Activated B cell treated with CpG ODN at 0.5 μM for 24 hours (primary cell): ENCODE measurements around the gene KCNIP1. TPM values are rescaled to one million over a fixed set of nuclear protein-coding genes. Genes with fewer than 3 reads are reported as not detected.

Source experiments
- ATAC-seq: fragments of 200-7000 bp; cut with Tn5 transposase; one replicate; pipeline ENCODE4 v1.10.0; 2021; ENCODE audit warnings: low read depth, mild to moderate bottlenecking, moderate library complexity
- CTCF ChIA-PET: fragments of 350-600 bp; sonication (Branson Sonifier 250); formaldehyde crosslinking; loops from one replicate; lab custom pipeline; 2021; ENCODE audit warnings: antibody characterized with exemption; lab: Charles Lee
- POLR2A ChIA-PET: fragments of 350-600 bp; sonication (Branson Sonifier 250); formaldehyde crosslinking; loops from one replicate; lab custom pipeline; 2021; ENCODE audit warnings: antibody characterized with exemption; lab: Charles Lee
- DNase-seq: peaks from one replicate; pipeline ENCODE4 v3.0.0; 2022
- H3K27ac Mint-ChIP-seq: one replicate; pipeline ENCODE4 v1.8.0; 2020; ENCODE audit warnings: mixed read lengths
- H3K27me3 Mint-ChIP-seq: one replicate; pipeline ENCODE4 v1.8.0; 2021; ENCODE audit warnings: mixed read lengths
- H3K36me3 Mint-ChIP-seq: one replicate; pipeline ENCODE4 v1.8.0; 2021; ENCODE audit warnings: low read depth, mixed read lengths
- H3K4me1 Mint-ChIP-seq: one replicate; pipeline ENCODE4 v1.8.0; 2021; ENCODE audit warnings: mixed read lengths
- H3K4me3 Mint-ChIP-seq: one replicate; pipeline ENCODE4 v1.8.0; 2020; ENCODE audit warnings: mild to moderate bottlenecking, mixed read lengths
- H3K9me3 Mint-ChIP-seq: one replicate; pipeline ENCODE4 v1.8.0; 2020; ENCODE audit warnings: mixed read lengths
- intact Hi-C: fragments of 100-400 bp; cut with micrococcal nuclease; formaldehyde crosslinking; loops from one replicate; pipeline ENCODE4 v1.15.1; 2024
- total RNA-seq: library from RNA; stranded (reverse); gene quantifications from 2 replicates; pipeline ENCODE4 v1.2.3, GENCODE V29; 2022
- TF ChIP-seq, protein P1 (sequence below): fragments of 200-600 bp; IDR thresholded peaks from one replicate; pipeline ENCODE4 v1.8.0; 2022; ENCODE audit warnings: antibody characterized with exemption, mild to moderate bottlenecking

Gene KCNIP1
- total RNA-seq, 1 donor from 2014 or later: not detected

DNA sequence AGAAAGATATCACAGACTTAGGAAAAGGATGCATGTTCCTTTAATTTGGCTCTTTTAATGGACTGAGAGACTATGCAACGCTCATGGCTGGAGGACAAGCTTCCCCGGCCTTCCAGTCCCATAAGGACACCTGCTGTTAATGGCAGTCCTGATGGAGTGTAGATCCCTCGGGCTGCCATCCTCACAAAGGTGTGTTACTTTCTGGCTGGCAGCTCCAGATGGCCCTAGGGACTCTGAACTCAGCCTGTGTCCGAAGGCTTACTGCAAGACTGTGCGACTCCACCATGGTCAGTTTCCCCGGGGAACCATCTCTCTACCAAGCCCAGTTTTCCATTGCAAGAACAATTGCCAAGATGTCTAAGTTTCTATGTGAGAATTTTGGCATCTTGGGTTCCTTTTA lies 25.5 kb upstream of the KCNIP1 start:
- TF ChIP-seq, protein P1, sequence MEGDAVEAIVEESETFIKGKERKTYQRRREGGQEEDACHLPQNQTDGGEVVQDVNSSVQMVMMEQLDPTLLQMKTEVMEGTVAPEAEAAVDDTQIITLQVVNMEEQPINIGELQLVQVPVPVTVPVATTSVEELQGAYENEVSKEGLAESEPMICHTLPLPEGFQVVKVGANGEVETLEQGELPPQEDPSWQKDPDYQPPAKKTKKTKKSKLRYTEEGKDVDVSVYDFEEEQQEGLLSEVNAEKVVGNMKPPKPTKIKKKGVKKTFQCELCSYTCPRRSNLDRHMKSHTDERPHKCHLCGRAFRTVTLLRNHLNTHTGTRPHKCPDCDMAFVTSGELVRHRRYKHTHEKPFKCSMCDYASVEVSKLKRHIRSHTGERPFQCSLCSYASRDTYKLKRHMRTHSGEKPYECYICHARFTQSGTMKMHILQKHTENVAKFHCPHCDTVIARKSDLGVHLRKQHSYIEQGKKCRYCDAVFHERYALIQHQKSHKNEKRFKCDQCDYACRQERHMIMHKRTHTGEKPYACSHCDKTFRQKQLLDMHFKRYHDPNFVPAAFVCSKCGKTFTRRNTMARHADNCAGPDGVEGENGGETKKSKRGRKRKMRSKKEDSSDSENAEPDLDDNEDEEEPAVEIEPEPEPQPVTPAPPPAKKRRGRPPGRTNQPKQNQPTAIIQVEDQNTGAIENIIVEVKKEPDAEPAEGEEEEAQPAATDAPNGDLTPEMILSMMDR: no peak
- ATAC-seq (no peak), DNase-seq (no peak)
- peaks cover 3% of the 10 kb centered on the region for H3K9me3 Mint-ChIP-seq
- no peak overlapping the region for H3K4me3 Mint-ChIP-seq
- intact Hi-C loops: no loop called here
- CTCF ChIA-PET: no interaction called here
- H3K27me3 Mint-ChIP-seq: peaks cover 2% of the 10 kb centered on the region
- H3K36me3 Mint-ChIP-seq: no peaks in the 10 kb centered on the region
- H3K4me1 Mint-ChIP-seq: peaks cover 4% of the 10 kb centered on the region
- POLR2A ChIA-PET: no interaction called here
- H3K27ac Mint-ChIP-seq: no peak overlapping the region

DNA sequence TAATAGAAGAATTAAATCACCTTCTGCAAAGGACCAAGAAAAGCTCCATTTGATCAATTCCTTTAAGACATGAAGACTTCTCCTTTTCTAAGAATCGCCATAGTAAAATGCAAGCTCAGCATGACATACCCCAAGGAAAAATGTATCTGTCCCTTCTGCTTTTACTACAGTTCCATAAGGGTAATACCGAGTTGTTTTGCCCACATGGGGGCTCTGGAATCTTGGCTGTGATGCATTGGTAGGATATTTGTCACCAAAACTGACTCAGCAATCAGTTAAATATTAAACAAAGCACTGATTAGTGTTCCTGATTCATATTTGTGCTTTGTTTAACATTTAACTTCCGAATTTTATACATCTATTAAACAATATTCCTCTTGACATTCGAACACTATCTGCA lies 24.3 kb upstream of the KCNIP1 start:
- TF ChIP-seq, protein P1: no peak
- no peaks in the 10 kb centered on the region for H3K36me3 Mint-ChIP-seq
- H3K4me1 Mint-ChIP-seq: peaks cover 4% of the 10 kb centered on the region
- H3K27me3 Mint-ChIP-seq: peaks cover 4% of the 10 kb centered on the region
- intact Hi-C loops: no loop called here
- CTCF ChIA-PET: no interaction called here
- peaks cover 2% of the 10 kb centered on the region for H3K9me3 Mint-ChIP-seq
- H3K4me3 Mint-ChIP-seq: no peak overlapping the region
- POLR2A ChIA-PET: no interaction called here
- no peak for ATAC-seq
- H3K27ac Mint-ChIP-seq: no peak overlapping the region
- no peak for DNase-seq

DNA sequence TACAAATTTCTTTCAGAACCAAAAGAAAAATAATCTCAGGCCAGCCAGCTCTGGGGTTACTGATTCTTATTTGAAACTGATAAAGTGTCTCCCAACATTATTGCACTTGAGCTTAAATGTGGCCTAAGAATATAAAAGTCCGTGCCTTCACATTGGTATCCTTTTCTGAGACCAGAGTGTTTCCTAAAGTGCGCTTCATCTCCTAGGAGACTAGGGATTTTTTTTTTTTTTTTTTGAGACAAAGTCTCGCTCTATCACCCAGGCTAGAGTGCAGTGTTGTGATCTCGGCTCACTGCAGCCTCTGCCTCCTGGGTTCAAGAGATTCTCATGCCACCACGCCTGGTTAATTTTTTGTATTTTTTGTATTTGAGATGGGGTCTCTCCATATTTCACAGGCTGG lies 23.6 kb upstream of the KCNIP1 start:
- POLR2A ChIA-PET: no interaction called here
- intact Hi-C loops: no loop called here
- H3K36me3 Mint-ChIP-seq: no peaks in the 10 kb centered on the region
- H3K4me1 Mint-ChIP-seq: peaks cover 4% of the 10 kb centered on the region
- no peaks in the 10 kb centered on the region for H3K9me3 Mint-ChIP-seq
- DNase-seq (no peak), ATAC-seq (no peak)
- no peak overlapping the region for H3K27ac Mint-ChIP-seq
- CTCF ChIA-PET: no interaction called here
- H3K27me3 Mint-ChIP-seq: peaks cover 4% of the 10 kb centered on the region
- TF ChIP-seq, protein P1: no peak
- no peak overlapping the region for H3K4me3 Mint-ChIP-seq

DNA sequence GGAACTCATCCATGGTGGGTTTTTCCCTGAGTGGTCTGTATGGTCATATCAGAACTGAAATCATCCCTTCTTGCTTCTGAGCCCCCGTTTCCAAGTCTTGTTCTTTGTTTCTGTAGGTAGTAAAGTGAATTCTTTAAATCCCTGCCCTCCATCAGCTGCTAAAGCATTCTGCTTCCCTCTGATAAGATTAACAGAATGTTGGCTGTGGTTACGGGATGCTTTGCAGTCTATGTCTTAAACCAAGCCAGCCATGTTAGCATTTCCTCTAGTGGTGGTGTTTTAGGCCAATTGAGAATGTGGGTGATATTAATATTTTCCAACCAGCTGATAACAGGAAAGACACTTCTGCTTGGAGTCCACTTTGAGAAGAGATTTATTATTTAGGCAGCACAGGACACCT lies 22.0 kb upstream of the KCNIP1 start:
- Mint-ChIP-seq H3K4me1 (no peaks in the 10 kb centered on the region), H3K27me3 (peaks cover 4% of the 10 kb centered on the region), H3K27ac (no peak overlapping the region), H3K4me3 (no peak overlapping the region), H3K36me3 (no peaks in the 10 kb centered on the region), H3K9me3 (no peaks in the 10 kb centered on the region)
- DNase-seq (no peak), ATAC-seq (no peak)
- CTCF ChIA-PET: no interaction called here
- TF ChIP-seq, protein P1: no peak
- intact Hi-C loops: no loop called here
- POLR2A ChIA-PET: no interaction called here

DNA sequence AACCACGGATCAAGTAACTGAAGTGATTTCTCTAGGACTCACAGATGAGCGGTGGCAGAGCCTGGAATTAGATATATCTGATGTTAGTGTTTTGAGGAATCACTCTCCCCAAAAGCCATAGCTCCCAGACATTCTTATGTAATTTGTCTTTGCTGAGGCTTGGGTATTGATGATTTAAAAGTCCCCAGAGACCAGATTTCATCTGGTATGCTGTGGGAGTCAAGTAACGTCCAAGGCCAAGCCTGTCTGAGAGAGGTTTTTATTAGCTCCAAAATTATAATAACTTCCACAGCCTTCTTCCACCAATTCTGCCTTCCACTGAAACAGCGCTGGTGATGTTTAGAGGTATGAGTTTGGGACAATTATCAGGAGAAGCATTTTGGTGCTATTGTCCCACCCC lies 21.3 kb upstream of the KCNIP1 start:
- Mint-ChIP-seq H3K9me3 (no peaks in the 10 kb centered on the region), H3K4me3 (no peak overlapping the region), H3K36me3 (no peaks in the 10 kb centered on the region), H3K4me1 (no peaks in the 10 kb centered on the region), H3K27ac (no peak overlapping the region), H3K27me3 (peaks cover 4% of the 10 kb centered on the region)
- ChIA-PET CTCF (no interaction called here), POLR2A (no interaction called here)
- DNase-seq: no peak
- intact Hi-C loops: no loop called here
- TF ChIP-seq, protein P1: no peak
- ATAC-seq: no peak
